CD4-positive, alpha-beta T cell treated with Interleukin-2 at 100 ng/mL for 4 hours (primary cell): ENCODE measurements around the gene THYN1.

Experiments used
- DNase-seq: peaks from one replicate; pipeline ENCODE4 v3.0.0-alpha.2; 2020; ENCODE audit warnings: low spot score

THYN1 gene

GRCh38 chr11:134223121-134223520, 30.0 kb downstream of the THYN1 start:
- no peak for DNase-seq

- no peak for DNase-seq
Observed at GRCh38 chr11:134216816-134217215, 36.3 kb downstream of the THYN1 start.

- DNase-seq: no peak
Observed at GRCh38 chr11:134215836-134216235, 37.3 kb downstream of the THYN1 start.

GRCh38 chr11:134207538-134208239, 45.5 kb downstream of the THYN1 start:
- peak; percentile 65 for DNase-seq

GRCh38 chr11:134206185-134206584, 47.0 kb downstream of the THYN1 start:
- no peak for DNase-seq

GRCh38 chr11:134205729-134206128, 47.4 kb downstream of the THYN1 start:
- DNase-seq: no peak

GRCh38 chr11:134202661-134203060, 50.5 kb downstream of the THYN1 start:
- DNase-seq: no peak

GRCh38 chr11:134200688-134201087, 52.5 kb downstream of the THYN1 start:
- DNase-seq: no peak

GRCh38 chr11:134199531-134199930, 53.6 kb downstream of the THYN1 start:
- DNase-seq: no peak
